ENCODE measurements around the gene CSTB.

DNA sequence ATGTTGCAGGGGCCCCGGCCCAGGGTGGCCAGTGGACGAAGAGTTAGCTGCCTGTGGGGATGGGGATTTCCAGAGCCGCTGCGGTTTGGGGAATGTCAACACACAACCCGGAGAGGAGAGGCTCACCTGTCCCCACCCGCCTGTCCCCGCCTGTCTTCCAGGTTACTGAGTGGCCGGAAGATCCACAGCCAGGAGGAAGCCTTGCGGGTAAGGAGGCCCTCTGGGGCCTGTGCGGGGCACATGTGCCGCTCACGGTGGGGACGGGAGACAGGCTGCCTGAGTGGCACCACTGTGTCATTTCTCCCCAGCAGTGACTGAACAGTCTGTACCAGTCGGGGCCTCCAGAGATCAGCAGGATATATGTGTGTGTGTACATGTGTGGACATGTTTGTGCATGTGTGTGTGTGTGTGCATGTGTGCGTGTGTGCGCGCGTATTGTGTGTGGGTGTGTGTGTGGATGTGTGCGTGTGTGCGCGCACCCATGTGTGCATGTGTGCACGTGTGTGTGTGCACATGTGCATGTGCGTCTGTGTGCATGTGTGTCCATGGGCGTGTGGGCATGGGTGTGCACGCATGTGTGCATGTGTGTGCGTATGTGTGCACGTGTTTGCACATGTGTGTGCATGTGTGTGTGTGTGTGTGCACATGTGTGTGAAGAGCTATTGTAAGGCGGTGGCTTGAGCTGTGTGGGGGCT lies 25.6 kb downstream of the CSTB start:
- TF ChIP-seq, protein P1, sequence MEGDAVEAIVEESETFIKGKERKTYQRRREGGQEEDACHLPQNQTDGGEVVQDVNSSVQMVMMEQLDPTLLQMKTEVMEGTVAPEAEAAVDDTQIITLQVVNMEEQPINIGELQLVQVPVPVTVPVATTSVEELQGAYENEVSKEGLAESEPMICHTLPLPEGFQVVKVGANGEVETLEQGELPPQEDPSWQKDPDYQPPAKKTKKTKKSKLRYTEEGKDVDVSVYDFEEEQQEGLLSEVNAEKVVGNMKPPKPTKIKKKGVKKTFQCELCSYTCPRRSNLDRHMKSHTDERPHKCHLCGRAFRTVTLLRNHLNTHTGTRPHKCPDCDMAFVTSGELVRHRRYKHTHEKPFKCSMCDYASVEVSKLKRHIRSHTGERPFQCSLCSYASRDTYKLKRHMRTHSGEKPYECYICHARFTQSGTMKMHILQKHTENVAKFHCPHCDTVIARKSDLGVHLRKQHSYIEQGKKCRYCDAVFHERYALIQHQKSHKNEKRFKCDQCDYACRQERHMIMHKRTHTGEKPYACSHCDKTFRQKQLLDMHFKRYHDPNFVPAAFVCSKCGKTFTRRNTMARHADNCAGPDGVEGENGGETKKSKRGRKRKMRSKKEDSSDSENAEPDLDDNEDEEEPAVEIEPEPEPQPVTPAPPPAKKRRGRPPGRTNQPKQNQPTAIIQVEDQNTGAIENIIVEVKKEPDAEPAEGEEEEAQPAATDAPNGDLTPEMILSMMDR (conservative IDR thresholded peaks at IDR 0.05; ENCODE audit: low read depth, low read length), result no peak
- TF ChIP-seq EZH2phosphoT487 (IDR thresholded peaks at IDR 0.05; ENCODE audit: borderline replicate concordance, low read length), result no peak
